Airway epithelial cell (primary cell): ENCODE data around the gene BRF1. TPM values are rescaled to one million over a fixed set of nuclear protein-coding genes. Genes with fewer than 3 reads are reported as not detected.

Experiments used
- total RNA-seq: library from RNA; depleted of rRNA; stranded (reverse); fragments of >200 nt; gene quantifications from 2 replicates; pipeline ENCODE4 v1.2.3, GENCODE V29; 2015

BRF1 gene, protein sequence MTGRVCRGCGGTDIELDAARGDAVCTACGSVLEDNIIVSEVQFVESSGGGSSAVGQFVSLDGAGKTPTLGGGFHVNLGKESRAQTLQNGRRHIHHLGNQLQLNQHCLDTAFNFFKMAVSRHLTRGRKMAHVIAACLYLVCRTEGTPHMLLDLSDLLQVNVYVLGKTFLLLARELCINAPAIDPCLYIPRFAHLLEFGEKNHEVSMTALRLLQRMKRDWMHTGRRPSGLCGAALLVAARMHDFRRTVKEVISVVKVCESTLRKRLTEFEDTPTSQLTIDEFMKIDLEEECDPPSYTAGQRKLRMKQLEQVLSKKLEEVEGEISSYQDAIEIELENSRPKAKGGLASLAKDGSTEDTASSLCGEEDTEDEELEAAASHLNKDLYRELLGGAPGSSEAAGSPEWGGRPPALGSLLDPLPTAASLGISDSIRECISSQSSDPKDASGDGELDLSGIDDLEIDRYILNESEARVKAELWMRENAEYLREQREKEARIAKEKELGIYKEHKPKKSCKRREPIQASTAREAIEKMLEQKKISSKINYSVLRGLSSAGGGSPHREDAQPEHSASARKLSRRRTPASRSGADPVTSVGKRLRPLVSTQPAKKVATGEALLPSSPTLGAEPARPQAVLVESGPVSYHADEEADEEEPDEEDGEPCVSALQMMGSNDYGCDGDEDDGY
- total RNA-seq, result 20.2 and 24.8 TPM in 2 replicates

DNA sequence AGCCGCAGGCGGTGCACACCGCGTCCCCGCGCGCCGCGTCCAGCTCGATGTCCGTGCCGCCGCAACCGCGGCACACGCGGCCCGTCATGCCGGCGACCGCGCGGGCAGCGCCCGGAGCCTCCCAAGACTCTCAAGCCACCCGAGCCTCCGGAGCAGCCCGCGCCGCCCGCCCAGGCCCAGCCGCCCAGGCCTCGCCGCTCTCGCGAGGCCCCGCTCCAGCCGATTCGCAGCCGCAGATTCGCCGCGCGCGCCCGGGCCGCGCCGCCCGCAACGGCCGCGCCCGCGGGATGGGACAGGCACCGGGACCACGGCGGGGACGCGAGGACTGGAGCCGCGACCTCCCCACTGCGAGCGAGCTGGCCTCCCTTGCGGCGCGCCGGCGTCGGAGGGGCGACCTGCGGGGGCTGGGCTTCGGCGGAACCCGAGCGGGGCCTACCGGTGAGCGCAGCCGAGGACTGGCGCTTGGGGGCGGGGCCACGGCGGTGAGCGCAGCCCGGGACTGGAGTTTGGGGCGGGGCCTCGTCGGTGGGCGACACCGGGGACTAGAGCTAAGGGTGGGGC lies at the start of gene BRF1:
Gene BRF1 (minus strand): TSS at position 460 of the 561 bp plus-strand sequence. CDS start 372 bp downstream, at position 88.

GRCh38 chr14:105314287-105315200 lies 13.7 kb upstream of the BRF1 start, which contains the start of gene PACS2:
TSS of gene PACS2 (plus strand) at chr14:105314748. CDS start at chr14:105314919, 171 bp downstream.

GRCh38 chr14:105248368-105249181 lies 52.2 kb downstream of the BRF1 start, which contains the start of gene BTBD6:
TSS of gene BTBD6 (plus strand) at chr14:105248533. CDS start at chr14:105248712, 179 bp downstream.

DNA sequence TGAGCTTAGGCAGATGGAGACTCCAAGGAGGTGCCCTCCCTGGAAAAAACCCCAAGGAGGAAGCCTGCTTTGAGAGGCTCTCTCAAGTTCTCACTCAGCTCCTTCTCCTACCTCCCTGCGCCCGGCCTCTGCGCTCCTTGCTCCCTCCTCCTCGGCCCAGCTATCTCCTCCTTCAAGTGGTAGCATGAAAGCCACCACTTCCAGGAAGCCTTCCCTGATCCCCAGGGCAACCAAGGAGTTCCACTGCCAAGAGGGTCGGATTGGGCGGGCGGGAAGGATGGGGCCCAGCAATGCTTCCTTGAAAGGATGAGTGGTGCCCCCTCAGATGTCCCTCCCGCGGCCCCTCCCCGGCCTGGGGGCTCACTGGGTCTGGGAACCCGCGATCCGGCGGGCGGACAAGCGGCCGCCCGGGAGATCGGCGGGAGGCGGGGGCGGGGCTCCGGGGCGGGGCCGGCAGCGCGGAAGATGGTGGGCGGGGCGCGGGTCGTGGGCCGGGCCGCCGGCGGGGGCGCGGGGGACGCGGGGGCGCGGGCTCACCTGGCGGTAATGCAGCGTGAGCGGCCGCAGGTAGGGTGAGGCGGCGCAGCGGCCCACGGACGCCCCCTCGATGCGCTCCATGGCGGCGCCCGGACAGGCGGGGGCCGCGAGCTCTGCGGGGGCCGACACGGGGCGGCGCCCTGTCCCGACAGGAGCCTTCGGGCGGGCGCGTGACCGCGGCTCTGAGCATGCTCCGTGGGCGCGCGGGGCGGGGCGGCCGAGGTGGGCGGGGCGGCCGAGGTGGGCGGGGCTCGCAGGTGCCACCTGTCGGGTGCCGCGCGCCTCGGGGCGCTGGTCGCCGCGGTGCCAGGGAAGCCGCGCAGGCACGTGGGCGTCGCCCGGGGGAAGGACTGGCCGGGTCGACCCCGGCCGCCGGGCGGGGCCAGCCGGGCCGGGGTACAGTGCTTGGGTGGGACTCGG lies 119.9 kb downstream of the BRF1 start, which contains the start of gene NUDT14:
Gene NUDT14 (minus strand): TSS at position 721 of the 957 bp plus-strand sequence. CDS start 103 bp downstream, at position 618.

DNA sequence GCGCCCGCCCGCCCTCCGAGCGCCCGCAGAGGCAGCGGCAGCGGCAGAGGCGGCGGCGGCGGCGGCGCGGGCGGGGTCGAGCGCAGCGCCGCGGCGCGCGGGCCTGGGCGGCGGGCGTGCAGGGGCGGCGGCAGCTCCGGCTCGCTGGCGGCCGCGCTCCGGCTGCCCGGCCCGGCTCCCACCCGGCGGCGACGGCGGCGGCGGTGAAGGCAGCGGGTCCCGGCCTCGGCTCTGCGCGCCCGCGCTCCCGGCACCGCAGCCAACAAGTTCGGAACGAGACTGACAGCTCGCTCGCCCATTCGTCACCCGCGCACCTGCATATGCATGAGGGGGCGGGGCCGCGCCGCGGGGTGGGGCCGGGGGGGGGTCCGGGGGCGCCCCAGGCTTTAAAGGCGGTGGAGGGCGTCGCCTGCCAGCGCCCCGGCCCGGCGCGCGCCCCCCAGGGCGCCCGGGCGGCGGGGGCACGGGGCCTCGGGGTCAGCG lies 132.3 kb downstream of the BRF1 start, which contains the start of gene JAG2:
Gene JAG2 (minus strand): TSS at position 281 of the 483 bp plus-strand sequence. CDS start 356 bp downstream, outside the sequence.

Other genes with a start within 250 kb of the BRF1 start
- gene GPR132, start 235.6 kb downstream of the BRF1 start, total RNA-seq, result 0.14 TPM in 1 of 2 replicates, not detected in the other
- 69.5 and 89.4 TPM in 2 replicates for gene JAG2, start 132.2 kb downstream of the BRF1 start, total RNA-seq
- gene NUDT14, start 119.7 kb downstream of the BRF1 start, total RNA-seq, result 24.0 and 24.5 TPM in 2 replicates
- 41.0 and 41.8 TPM in 2 replicates for gene BTBD6, start 52.5 kb downstream of the BRF1 start, total RNA-seq
- gene PACS2, start 13.7 kb upstream of the BRF1 start, total RNA-seq, result 29.2 and 46.5 TPM in 2 replicates
- gene TEX22, start 97.5 kb upstream of the BRF1 start, total RNA-seq, result 0.07 TPM in 1 of 2 replicates, not detected in the other
- gene MTA1, start 118.8 kb upstream of the BRF1 start, total RNA-seq, result 30.8 and 50.1 TPM in 2 replicates
- 164 and 186 TPM in 2 replicates for gene CRIP2, start 173.8 kb upstream of the BRF1 start, total RNA-seq
- 3.9 and 16.0 TPM in 2 replicates for gene CRIP1, start 185.9 kb upstream of the BRF1 start, total RNA-seq
- gene TEDC1, start 190.2 kb upstream of the BRF1 start, total RNA-seq, result 25.2 and 37.2 TPM in 2 replicates
- 3.2 and 4.5 TPM in 2 replicates for gene TMEM121, start 225.6 kb upstream of the BRF1 start, total RNA-seq